NCI-H2196 (cell line): Measurements from ENCODE around the gene RNU6-9.

Source experiments
- DNase-seq: peaks from one replicate; lab custom pipeline; 2025; ENCODE audit not compliant: unreplicated experiment; lab: John Stamatoyannopoulos, UW

Gene RNU6-9

GRCh38 chr19:932648-933552 is 39.6 kb downstream of the RNU6-9 start:
- DNase-seq = no peak

- DNase-seq = no peak
These were observed 40.2 kb downstream of the RNU6-9 start for GRCh38 chr19:933553-933882.

- no peak for DNase-seq
These were observed 41.0 kb downstream of the RNU6-9 start for GRCh38 chr19:934197-934840.

GRCh38 chr19:934865-935479 is 41.7 kb downstream of the RNU6-9 start:
- peak; percentile 94 for DNase-seq

- no peak for DNase-seq
These were observed 42.9 kb downstream of the RNU6-9 start for GRCh38 chr19:936175-936546.

GRCh38 chr19:937259-937694 is 44.0 kb downstream of the RNU6-9 start:
- no peak for DNase-seq

GRCh38 chr19:938233-938923 is 45.1 kb downstream of the RNU6-9 start:
- DNase-seq = no peak

GRCh38 chr19:939439-939838 is 46.2 kb downstream of the RNU6-9 start:
- no peak for DNase-seq

GRCh38 chr19:939922-940321 is 46.6 kb downstream of the RNU6-9 start:
- no peak for DNase-seq

GRCh38 chr19:940591-941291 is 47.5 kb downstream of the RNU6-9 start:
- DNase-seq = peak; percentile 88

GRCh38 chr19:941292-942132 is 48.2 kb downstream of the RNU6-9 start:
- DNase-seq = no peak

GRCh38 chr19:942133-942645 is 48.9 kb downstream of the RNU6-9 start:
- no peak for DNase-seq
